Effector memory CD4-positive, alpha-beta T cell (primary cell): ENCODE data around the gene ULK4.
"Not testable (repeated sequence)": the region's sequence is repeated elsewhere in the genome, so short reads cannot be mapped to it uniquely, and the experiment has no call there.

Experiments
- DNase-seq, 3 donors: peaks; one replicate each; pipeline ENCODE4 v3.0.0-alpha.2; 2020
- H3K27ac ChIP-seq: 2 replicates; pipeline ENCODE4 v1.7.0; 2013; ENCODE audit warnings: mild to moderate bottlenecking, low read length, moderate library complexity; ENCODE audit not compliant: insufficient read depth, poor library complexity, severe bottlenecking
- H3K27me3 ChIP-seq: replicated peaks from 2 replicates; pipeline ENCODE4 v1.7.0; 2013; ENCODE audit warnings: mild to moderate bottlenecking, low read length; ENCODE audit not compliant: insufficient read depth, control insufficient read depth, poor library complexity, severe bottlenecking
- H3K36me3 ChIP-seq: 2 replicates; pipeline ENCODE4 v1.7.0; 2013; ENCODE audit warnings: mild to moderate bottlenecking, low read length, moderate library complexity; ENCODE audit not compliant: control insufficient read depth, insufficient read depth
- H3K4me1 ChIP-seq: 2 replicates; pipeline ENCODE4 v1.7.0; 2013; ENCODE audit warnings: low read length, mild to moderate bottlenecking; ENCODE audit not compliant: control insufficient read depth, insufficient read depth, poor library complexity, severe bottlenecking
- H3K4me3 ChIP-seq: 2 replicates; pipeline ENCODE4 v1.7.0; 2013; ENCODE audit warnings: low read length, low read depth, mild to moderate bottlenecking; ENCODE audit not compliant: insufficient read depth, poor library complexity, severe bottlenecking
- H3K9me3 ChIP-seq: 2 replicates; pipeline ENCODE4 v1.7.0; 2013; ENCODE audit warnings: mild to moderate bottlenecking, low read length, moderate library complexity; ENCODE audit not compliant: control insufficient read depth

Gene ULK4

GRCh38 chr3:41453618-41454017, 508.3 kb downstream of the ULK4 start:
- H3K4me1 ChIP-seq, H3K36me3 ChIP-seq, H3K9me3 ChIP-seq, H3K27me3 ChIP-seq, H3K27ac ChIP-seq, DNase-seq, H3K4me3 ChIP-seq: not testable (repeated sequence)

- Histone ChIP-seq H3K27me3 (no peaks in the 10 kb centered on the region), H3K27ac (no peak overlapping the region), H3K4me1 (no peaks in the 10 kb centered on the region), H3K9me3 (no peaks in the 10 kb centered on the region), H3K4me3 (no peak overlapping the region), H3K36me3 (no peaks in the 10 kb centered on the region)
- DNase-seq: no peak
Observed at GRCh38 chr3:41450416-41451231, 511.3 kb downstream of the ULK4 start.

- H3K4me1 ChIP-seq: no peaks in the 10 kb centered on the region
- DNase-seq: no peak
- no peaks in the 10 kb centered on the region for H3K9me3 ChIP-seq
- H3K4me3 ChIP-seq: no peak overlapping the region
- no peaks in the 10 kb centered on the region for H3K27me3 ChIP-seq
- no peak overlapping the region for H3K27ac ChIP-seq
- no peaks in the 10 kb centered on the region for H3K36me3 ChIP-seq
Observed at GRCh38 chr3:41448396-41448795, 513.5 kb downstream of the ULK4 start.

- Histone ChIP-seq H3K27me3 (no peaks in the 10 kb centered on the region), H3K27ac (no peak overlapping the region), H3K4me1 (no peaks in the 10 kb centered on the region), H3K36me3 (no peaks in the 10 kb centered on the region), H3K9me3 (no peaks in the 10 kb centered on the region), H3K4me3 (no peak overlapping the region)
- no peak for DNase-seq
Observed at GRCh38 chr3:41447701-41448100, 514.2 kb downstream of the ULK4 start.

- H3K27me3 ChIP-seq, H3K9me3 ChIP-seq, H3K27ac ChIP-seq, H3K36me3 ChIP-seq, H3K4me1 ChIP-seq, DNase-seq, H3K4me3 ChIP-seq: not testable (repeated sequence)
Observed at GRCh38 chr3:41446316-41446715, 515.6 kb downstream of the ULK4 start.

- H3K4me3 ChIP-seq: no peak overlapping the region
- no peaks in the 10 kb centered on the region for H3K9me3 ChIP-seq
- no peaks in the 10 kb centered on the region for H3K27me3 ChIP-seq
- H3K27ac ChIP-seq: no peak overlapping the region
- DNase-seq: no peak
- H3K36me3 ChIP-seq: no peaks in the 10 kb centered on the region
- no peaks in the 10 kb centered on the region for H3K4me1 ChIP-seq
Observed at GRCh38 chr3:41441568-41441967, 520.3 kb downstream of the ULK4 start.

GRCh38 chr3:41441139-41441538, 520.8 kb downstream of the ULK4 start:
- no peak for DNase-seq
- H3K27ac ChIP-seq: no peak overlapping the region
- H3K27me3 ChIP-seq: no peaks in the 10 kb centered on the region
- H3K36me3 ChIP-seq: no peaks in the 10 kb centered on the region
- no peak overlapping the region for H3K4me3 ChIP-seq
- no peaks in the 10 kb centered on the region for H3K4me1 ChIP-seq
- H3K9me3 ChIP-seq: no peaks in the 10 kb centered on the region

- no peaks in the 10 kb centered on the region for H3K9me3 ChIP-seq
- no peaks in the 10 kb centered on the region for H3K4me1 ChIP-seq
- DNase-seq: no peak
- H3K27ac ChIP-seq: no peak overlapping the region
- H3K36me3 ChIP-seq: no peaks in the 10 kb centered on the region
- no peak overlapping the region for H3K4me3 ChIP-seq
- no peaks in the 10 kb centered on the region for H3K27me3 ChIP-seq
Observed at GRCh38 chr3:41436983-41437382, 524.9 kb downstream of the ULK4 start.

- H3K27me3 ChIP-seq: no peaks in the 10 kb centered on the region
- H3K4me1 ChIP-seq: no peaks in the 10 kb centered on the region
- no peak overlapping the region for H3K4me3 ChIP-seq
- H3K27ac ChIP-seq: no peak overlapping the region
- no peaks in the 10 kb centered on the region for H3K36me3 ChIP-seq
- H3K9me3 ChIP-seq: no peaks in the 10 kb centered on the region
- no peak for DNase-seq
Observed at GRCh38 chr3:41434781-41435180, 527.1 kb downstream of the ULK4 start.

GRCh38 chr3:41431386-41431785, 530.5 kb downstream of the ULK4 start:
- H3K27me3 ChIP-seq: no peaks in the 10 kb centered on the region
- H3K4me3 ChIP-seq: no peak overlapping the region
- H3K27ac ChIP-seq: no peak overlapping the region
- DNase-seq: no peak
- H3K4me1 ChIP-seq: no peaks in the 10 kb centered on the region
- no peaks in the 10 kb centered on the region for H3K9me3 ChIP-seq
- H3K36me3 ChIP-seq: no peaks in the 10 kb centered on the region
